Camera-type eye (tissue), 1 donor: ENCODE measurements around the gene CCDC13. TPM values are rescaled to one million over a fixed set of nuclear protein-coding genes. Genes with fewer than 3 reads are reported as not detected.

Experiments
- total RNA-seq: library from RNA; depleted of rRNA; stranded (reverse); fragments of >200 nt; gene quantifications from one replicate; pipeline ENCODE4 v1.2.3, GENCODE V29; 2014

Gene CCDC13, protein sequence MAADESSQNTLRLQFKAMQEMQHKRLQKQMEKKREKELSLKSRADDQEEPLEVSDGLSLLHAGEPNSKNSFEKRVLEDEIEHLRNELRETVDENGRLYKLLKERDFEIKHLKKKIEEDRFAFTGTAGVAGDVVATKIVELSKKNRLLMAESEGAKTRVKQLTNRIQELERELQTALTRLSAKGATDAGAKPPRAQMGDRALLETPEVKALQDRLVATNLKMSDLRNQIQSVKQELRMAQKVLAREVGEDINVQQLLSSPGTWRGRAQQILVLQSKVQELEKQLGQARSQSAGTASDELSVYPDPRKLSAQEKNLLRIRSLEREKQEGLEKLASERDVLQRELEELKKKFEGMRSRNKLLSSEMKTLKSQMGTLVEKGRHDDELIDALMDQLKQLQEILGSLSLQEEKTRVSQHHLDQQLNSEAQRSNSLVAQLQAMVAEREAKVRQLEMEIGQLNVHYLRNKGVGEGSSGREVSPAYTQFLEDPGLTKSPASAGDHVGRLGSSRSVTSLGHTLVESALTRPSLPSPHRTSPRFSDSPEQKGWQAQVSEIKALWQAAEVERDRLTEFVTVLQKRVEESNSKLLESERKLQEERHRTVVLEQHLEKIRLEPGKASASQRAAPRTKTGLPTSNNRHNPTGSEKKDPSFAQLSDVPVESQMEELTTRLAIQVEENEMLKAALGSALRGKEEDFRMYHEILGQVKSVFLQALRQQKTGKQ
- total RNA-seq, result 9.3 TPM

DNA sequence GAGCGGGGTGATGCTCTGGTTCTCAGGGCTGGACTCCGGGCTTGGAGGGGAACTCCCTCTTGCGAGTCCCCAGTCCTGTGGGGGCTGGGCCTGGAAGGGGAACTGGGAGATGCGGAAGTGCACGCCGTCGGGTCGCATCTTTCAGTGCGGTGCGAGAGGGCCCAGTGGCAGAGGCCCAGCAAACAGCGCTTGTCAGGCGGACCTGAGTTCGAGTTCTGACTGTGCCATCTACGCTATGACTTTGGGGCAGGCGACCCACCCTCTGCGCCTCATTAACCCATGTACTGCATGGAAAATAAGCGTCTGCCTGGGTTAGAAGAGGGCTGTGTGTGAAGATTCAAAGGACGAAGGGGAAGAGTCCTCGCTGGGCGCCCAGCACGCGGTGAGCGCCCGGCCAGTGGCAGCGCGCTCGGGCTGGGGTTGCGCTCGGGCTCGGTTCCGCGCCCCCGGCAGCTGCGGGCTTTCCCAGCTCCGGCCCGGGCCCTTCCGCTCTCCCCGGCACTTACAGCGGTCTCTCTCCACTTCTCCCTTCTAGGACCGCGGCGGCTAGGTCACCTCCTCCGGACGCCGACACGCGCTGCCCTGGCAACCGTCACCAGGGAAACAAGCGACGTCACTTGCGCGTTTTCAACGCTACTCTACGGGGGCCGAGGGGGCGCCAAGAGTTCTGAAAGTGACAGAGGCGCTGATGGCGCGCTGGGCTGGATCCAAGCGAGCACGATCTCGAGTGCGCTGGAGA, at the start of gene CCDC13:
CCDC13 (minus strand) TSS at position 584 of the 739 bp plus-strand sequence. CDS start 14,908 bp downstream, outside the sequence.

DNA sequence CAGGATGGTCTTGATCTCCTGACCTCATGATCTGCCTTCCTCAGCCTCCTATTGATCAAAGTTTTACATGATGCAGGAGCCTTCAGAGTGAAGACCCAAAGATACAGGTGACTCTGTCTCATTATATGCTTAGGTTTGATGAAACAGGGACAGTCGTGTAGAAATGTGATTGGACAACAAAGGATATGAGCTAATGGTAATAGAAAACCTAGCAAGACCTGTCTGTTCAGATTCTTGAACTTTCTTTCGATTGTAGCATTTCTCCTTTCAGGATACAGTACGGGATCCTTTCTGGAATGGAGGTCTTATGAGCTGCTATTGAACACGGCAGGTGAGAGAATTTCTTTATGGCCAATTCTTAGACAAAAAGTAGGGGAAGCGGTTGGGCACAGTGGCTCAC, 36.1 kb upstream of the CCDC13 start, which contains the start of gene ACKR2:
ACKR2 (plus strand) TSS at position 244 of the 400 bp plus-strand sequence. CDS start 55,058 bp downstream, outside the sequence.

DNA sequence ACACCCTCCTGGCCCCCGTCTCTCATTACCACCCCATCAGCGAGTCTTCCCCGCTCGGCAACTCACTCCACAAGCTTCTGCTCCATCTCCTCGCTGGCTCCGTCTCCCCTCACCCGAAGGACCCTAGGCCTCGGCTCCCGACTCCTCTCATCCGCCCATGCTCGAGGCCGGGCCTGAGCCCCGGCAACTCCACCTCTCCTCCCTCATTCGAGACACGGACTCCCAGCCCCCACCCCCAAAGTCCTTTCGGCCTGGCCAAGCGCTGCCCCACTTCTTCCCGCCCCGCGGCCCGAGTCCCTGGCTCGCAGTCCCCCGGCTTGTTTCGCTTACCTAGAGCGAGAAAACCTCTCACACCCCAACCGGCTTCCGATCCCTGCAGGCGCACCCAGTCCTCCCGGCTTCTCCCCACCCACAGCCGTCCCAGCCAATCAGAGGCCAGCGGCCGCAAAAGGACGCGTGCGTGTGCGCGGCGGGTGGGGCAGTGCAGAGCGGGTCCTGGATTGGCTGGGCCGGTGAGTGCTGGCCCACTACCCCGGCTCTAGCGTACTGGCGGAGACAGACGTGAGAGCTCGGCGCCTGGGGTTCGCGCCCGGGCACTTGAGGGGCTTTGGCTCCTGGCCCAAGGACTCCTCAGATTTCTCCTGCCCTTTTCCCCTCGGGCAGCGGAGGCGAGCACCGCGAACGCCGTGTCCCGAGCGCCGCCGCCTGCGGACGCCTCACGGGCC, 31.2 kb upstream of the CCDC13 start, which contains the start of gene HIGD1A:
HIGD1A (minus strand) TSS at position 385 of the 725 bp plus-strand sequence. CDS start 10,237 bp downstream, outside the sequence.

Other genes with a start within 250 kb of the CCDC13 start
- 65.3 TPM for gene SEC22C, start 191.3 kb downstream of the CCDC13 start, total RNA-seq
- gene SS18L2, start 182.4 kb downstream of the CCDC13 start, total RNA-seq, result 19.0 TPM
- 337 TPM for gene NKTR, start 172.6 kb downstream of the CCDC13 start, total RNA-seq
- 22.9 TPM for gene ZBTB47, start 119.6 kb downstream of the CCDC13 start, total RNA-seq
- gene KLHL40, start 87.7 kb downstream of the CCDC13 start, total RNA-seq, result 7.7 TPM
- gene HHATL, start 70.5 kb downstream of the CCDC13 start, total RNA-seq, result 9.6 TPM
- 116 TPM for gene HIGD1A, start 31.2 kb upstream of the CCDC13 start, total RNA-seq
- 1.1 TPM for gene ACKR2, start 36.2 kb upstream of the CCDC13 start, total RNA-seq
- gene CYP8B1, start 102.6 kb upstream of the CCDC13 start, total RNA-seq, result not detected
- 33.0 TPM for gene ZNF662, start 132.9 kb upstream of the CCDC13 start, total RNA-seq
- gene GASK1A, start 206.1 kb upstream of the CCDC13 start, total RNA-seq, result 24.4 TPM